Neural cell (in vitro differentiated cells): Measurements from ENCODE around the gene UFD1. TPM values are rescaled to one million over a fixed set of nuclear protein-coding genes. Genes with fewer than 3 reads are reported as not detected.

Experiments
- H2AFZ ChIP-seq: fragments of 200-600, 300-800 bp; sonication (generic), shearing (Covaris generic); 2 replicates; pipeline ENCODE4 v1.6.0; 2014; ENCODE audit warnings: low read depth, mild to moderate bottlenecking, antibody characterized with exemption, low read length, moderate library complexity
- H3F3A ChIP-seq: fragments of 200-600 bp; shearing (Covaris generic); 2 replicates; pipeline ENCODE4 v1.6.1; 2016; ENCODE audit warnings: mild to moderate bottlenecking, moderate library complexity, mixed read lengths, antibody characterized with exemption, low read length; ENCODE audit not compliant: insufficient read depth, poor library complexity, severe bottlenecking
- H3K27ac ChIP-seq: fragments of 200-600, 300-800 bp; sonication (generic), shearing (Covaris generic); 2 replicates; pipeline ENCODE4 v1.5.1; 2014; ENCODE audit warnings: mild to moderate bottlenecking, low read length, moderate library complexity
- H3K27me3 ChIP-seq: fragments of 300-800, 200-600 bp; sonication (generic), shearing (Covaris generic); 2 replicates; pipeline ENCODE4 v1.6.0; 2014; ENCODE audit warnings: mild to moderate bottlenecking, low read depth, low read length, moderate library complexity; ENCODE audit not compliant: insufficient read depth
- H3K36me3 ChIP-seq: fragments of 300-800, 200-600 bp; sonication (generic), shearing (Covaris generic); 2 replicates; pipeline ENCODE4 v1.5.1; 2014; ENCODE audit warnings: mild to moderate bottlenecking, antibody characterized with exemption, low read length, moderate library complexity; ENCODE audit not compliant: insufficient read depth
- H3K4me2 ChIP-seq: fragments of 300-800, 200-600 bp; sonication (generic), shearing (Covaris generic); 2 replicates; pipeline ENCODE4 v1.6.0; 2014; ENCODE audit warnings: mild to moderate bottlenecking, low read length
- H3K4me3 ChIP-seq: fragments of 300-800, 200-600 bp; sonication (generic), shearing (Covaris generic); 2 replicates; pipeline ENCODE4 v1.5.1; 2014; ENCODE audit warnings: mild to moderate bottlenecking, low read length, moderate library complexity
- H3K79me2 ChIP-seq: fragments of 200-600 bp; shearing (Covaris generic); replicated peaks from 2 replicates; pipeline ENCODE4 v1.6.0; 2014; ENCODE audit warnings: mild to moderate bottlenecking, low read length, moderate library complexity; ENCODE audit not compliant: insufficient read depth
- H3K9ac ChIP-seq: fragments of 300-800, 200-600 bp; sonication (generic), shearing (Covaris generic); 2 replicates; pipeline ENCODE4 v1.6.1; 2016; ENCODE audit warnings: mild to moderate bottlenecking, low read length, mixed read lengths
- H3K9me2 ChIP-seq: fragments of 200-600 bp; shearing (Covaris generic); 2 replicates; pipeline ENCODE4 v1.6.1; 2016; ENCODE audit warnings: mild to moderate bottlenecking, low read length, mixed read lengths; ENCODE audit not compliant: insufficient read depth
- H3K9me3 ChIP-seq: fragments of 200-600, 300-800 bp; sonication (generic), shearing (Covaris generic); 2 replicates; pipeline ENCODE4 v1.6.1; 2016; ENCODE audit warnings: mild to moderate bottlenecking, mixed run types, low read length, moderate library complexity, mixed read lengths
- H4K20me1 ChIP-seq: fragments of 200-600 bp; shearing (Covaris generic); 2 replicates; pipeline ENCODE4 v1.6.1; 2016; ENCODE audit warnings: mild to moderate bottlenecking, mixed run types; ENCODE audit not compliant: insufficient read depth
- CTCF ChIP-seq: fragments of 450-650 bp; IDR thresholded peaks from 2 replicates; pipeline ENCODE4 v1.5.1; 2014; ENCODE audit warnings: antibody characterized with exemption, mild to moderate bottlenecking, moderate library complexity; ENCODE audit not compliant: poor library complexity, severe bottlenecking
- EP300 ChIP-seq: fragments of 450-650 bp; conservative IDR thresholded peaks from 2 replicates; pipeline ENCODE4 v1.6.1; 2014; ENCODE audit warnings: antibody characterized with exemption, mild to moderate bottlenecking, moderate library complexity; ENCODE audit not compliant: poor library complexity, severe bottlenecking
- EZH2 ChIP-seq: fragments of 200-600, 300-800 bp; shearing (Covaris generic), sonication (generic); IDR thresholded peaks from 2 replicates; pipeline ENCODE4 v1.6.1; 2014; ENCODE audit warnings: antibody characterized with exemption, low read length, borderline replicate concordance, mild to moderate bottlenecking; ENCODE audit not compliant: insufficient read depth, poor library complexity, severe bottlenecking
- MXI1 ChIP-seq: fragments of 450-650 bp; conservative IDR thresholded peaks from 2 replicates; pipeline ENCODE4 v1.6.1; 2014; ENCODE audit warnings: antibody characterized with exemption, mild to moderate bottlenecking; ENCODE audit not compliant: poor library complexity, severe bottlenecking
- POLR2AphosphoS5 ChIP-seq: IDR thresholded peaks from 2 replicates; pipeline ENCODE4 v1.6.1; 2012
- RAD21 ChIP-seq: fragments of 450-650 bp; conservative IDR thresholded peaks from 2 replicates; pipeline ENCODE4 v1.6.1; 2014; ENCODE audit warnings: antibody characterized with exemption, mild to moderate bottlenecking, moderate library complexity
- REST ChIP-seq: IDR thresholded peaks from 2 replicates; pipeline ENCODE4 v1.6.1; 2012; ENCODE audit warnings: borderline replicate concordance
- SMC3 ChIP-seq: fragments of 450-650 bp; conservative IDR thresholded peaks from 2 replicates; pipeline ENCODE4 v1.6.1; 2014; ENCODE audit warnings: antibody characterized with exemption, mild to moderate bottlenecking, moderate library complexity; ENCODE audit not compliant: poor library complexity
- TAF1 ChIP-seq: IDR thresholded peaks from 2 replicates; pipeline ENCODE4 v1.6.1; 2012; ENCODE audit warnings: low read depth
- polyA plus RNA-seq: library from polyadenylated mRNA; depleted of rRNA; stranded (reverse); fragments of >200 nt; gene quantifications from 2 replicates; pipeline ENCODE4 v1.2.3, GENCODE V29; 2014

Gene UFD1
- polyA plus RNA-seq, 1 donor from 2014 or later: 56.9 TPM

- TF ChIP-seq TAF1: no peak
Measured at GRCh38 chr22:19520566-19521305, 41.7 kb upstream of the UFD1 start (continued).

- no peak overlapping the region for H2AFZ ChIP-seq
- no peaks in the 10 kb centered on the region for H4K20me1 ChIP-seq
- H3K9ac ChIP-seq: no peak overlapping the region
- H3K27ac ChIP-seq: no peak overlapping the region
- no peaks in the 10 kb centered on the region for H3K36me3 ChIP-seq
- no peak overlapping the region for H3K4me3 ChIP-seq
- no peak for TF ChIP-seq EZH2
- TF ChIP-seq CTCF: no peak
- TF ChIP-seq TAF1: no peak
- no peak for TF ChIP-seq MXI1
- TF ChIP-seq RAD21: no peak
- no peak for TF ChIP-seq SMC3
- no peak for TF ChIP-seq EP300
- TF ChIP-seq POLR2AphosphoS5: no peak
- no peak for TF ChIP-seq REST
- H3K9me3 ChIP-seq: no peaks in the 10 kb centered on the region
- H3K79me2 ChIP-seq: no peaks in the 10 kb centered on the region
- no peaks in the 10 kb centered on the region for H3F3A ChIP-seq
- no peak overlapping the region for H3K4me2 ChIP-seq
- H3K27me3 ChIP-seq: peaks cover 34% of the 10 kb centered on the region
- no peaks in the 10 kb centered on the region for H3K9me2 ChIP-seq
Measured at GRCh38 chr22:19520007-19520406, 41.0 kb upstream of the UFD1 start.

- Histone ChIP-seq H3K36me3 (no peaks in the 10 kb centered on the region), H3K27me3 (peaks cover 27% of the 10 kb centered on the region), H3K9me2 (no peaks in the 10 kb centered on the region), H3K4me2 (no peak overlapping the region), H3K79me2 (no peaks in the 10 kb centered on the region), H3K9ac (no peak overlapping the region), H3K27ac (no peak overlapping the region), H3F3A (no peaks in the 10 kb centered on the region), H3K9me3 (no peaks in the 10 kb centered on the region), H2AFZ (no peak overlapping the region), H4K20me1 (no peaks in the 10 kb centered on the region), H3K4me3 (no peak overlapping the region)
- TF ChIP-seq CTCF (no peak), EP300 (no peak), MXI1 (no peak), RAD21 (no peak), TAF1 (no peak), POLR2AphosphoS5 (no peak), EZH2 (no peak), SMC3 (no peak)
Measured at GRCh38 chr22:19519041-19519926, 40.3 kb upstream of the UFD1 start.
